ENCODE results near the gene SIX3.

SIX3 gene

GRCh38 chr2:44941551-44942234 is at the start of gene SIX3:
Gene SIX3, plus strand, starts transcription at chr2:44941702. Its CDS starts 403 bp downstream, at chr2:44942105.
- peak in 1 of 2 donors; percentile 26 for DNase-seq (ENCODE audit: low read depth in 1 of 2, low spot score in 1 of 2)

DNA sequence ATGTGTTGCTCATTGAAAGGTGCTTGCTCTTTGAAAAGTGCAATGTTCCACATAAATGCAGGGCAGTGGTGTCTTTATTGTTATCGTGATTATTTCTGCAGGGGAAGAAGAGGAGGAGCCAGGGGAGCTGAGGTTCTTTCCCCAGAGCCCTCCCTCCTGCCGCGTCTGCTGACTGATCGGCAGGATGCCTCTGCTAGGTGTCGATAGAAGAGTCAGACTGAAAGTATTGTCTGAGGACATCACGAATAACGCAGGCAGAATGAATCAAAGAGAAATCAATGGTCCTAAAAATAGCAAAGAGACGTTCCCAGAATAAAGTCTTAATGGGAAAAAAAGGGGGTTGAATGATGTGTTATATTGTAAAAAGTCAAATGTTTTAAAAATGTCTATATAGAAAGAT is 47.4 kb upstream of the SIX3 start:
- DNase-seq (ENCODE audit: low read depth in 1 of 2, low spot score in 1 of 2), result no peak

DNA sequence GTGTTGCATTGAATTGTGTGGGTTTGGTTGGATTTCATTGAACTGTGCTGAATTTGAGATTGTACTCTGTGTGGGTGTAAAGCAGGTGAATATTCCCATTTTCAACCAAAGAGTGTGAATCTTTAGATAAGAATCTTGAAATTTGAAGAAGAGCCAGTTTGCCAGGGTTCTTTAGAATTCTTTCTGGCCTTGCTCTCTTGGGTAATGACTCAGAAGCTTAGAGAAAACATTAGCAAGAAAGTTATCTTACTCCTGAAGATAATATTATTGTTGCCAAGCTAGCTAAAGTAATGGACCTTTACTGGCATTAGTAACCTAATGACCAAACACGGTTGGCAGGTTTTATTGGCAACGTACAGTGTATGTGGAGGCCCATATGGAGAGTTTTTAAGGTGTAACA is 46.4 kb upstream of the SIX3 start:
- DNase-seq (ENCODE audit: low read depth in 1 of 2, low spot score in 1 of 2), result no peak

DNA sequence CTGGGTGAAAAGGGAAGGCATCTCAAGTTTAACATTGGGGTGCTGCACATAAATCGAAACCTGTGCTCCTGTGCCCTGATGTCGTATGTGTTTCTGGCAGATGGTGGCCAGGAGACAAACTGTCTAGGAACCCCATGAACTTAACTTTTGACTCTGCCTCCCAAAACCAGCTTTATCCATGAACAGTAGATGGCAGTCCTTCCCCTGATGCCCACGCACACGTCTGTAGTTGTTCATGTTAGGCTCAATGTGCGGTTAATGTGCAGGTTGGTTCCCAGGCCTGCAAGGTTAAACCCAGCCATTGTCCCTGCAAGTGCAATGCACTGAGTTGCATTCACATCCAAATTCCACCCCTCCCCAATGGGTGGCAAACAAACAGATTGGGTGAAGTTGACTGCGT is 44.1 kb upstream of the SIX3 start:
- DNase-seq (ENCODE audit: low read depth in 1 of 2, low spot score in 1 of 2), result no peak

DNA sequence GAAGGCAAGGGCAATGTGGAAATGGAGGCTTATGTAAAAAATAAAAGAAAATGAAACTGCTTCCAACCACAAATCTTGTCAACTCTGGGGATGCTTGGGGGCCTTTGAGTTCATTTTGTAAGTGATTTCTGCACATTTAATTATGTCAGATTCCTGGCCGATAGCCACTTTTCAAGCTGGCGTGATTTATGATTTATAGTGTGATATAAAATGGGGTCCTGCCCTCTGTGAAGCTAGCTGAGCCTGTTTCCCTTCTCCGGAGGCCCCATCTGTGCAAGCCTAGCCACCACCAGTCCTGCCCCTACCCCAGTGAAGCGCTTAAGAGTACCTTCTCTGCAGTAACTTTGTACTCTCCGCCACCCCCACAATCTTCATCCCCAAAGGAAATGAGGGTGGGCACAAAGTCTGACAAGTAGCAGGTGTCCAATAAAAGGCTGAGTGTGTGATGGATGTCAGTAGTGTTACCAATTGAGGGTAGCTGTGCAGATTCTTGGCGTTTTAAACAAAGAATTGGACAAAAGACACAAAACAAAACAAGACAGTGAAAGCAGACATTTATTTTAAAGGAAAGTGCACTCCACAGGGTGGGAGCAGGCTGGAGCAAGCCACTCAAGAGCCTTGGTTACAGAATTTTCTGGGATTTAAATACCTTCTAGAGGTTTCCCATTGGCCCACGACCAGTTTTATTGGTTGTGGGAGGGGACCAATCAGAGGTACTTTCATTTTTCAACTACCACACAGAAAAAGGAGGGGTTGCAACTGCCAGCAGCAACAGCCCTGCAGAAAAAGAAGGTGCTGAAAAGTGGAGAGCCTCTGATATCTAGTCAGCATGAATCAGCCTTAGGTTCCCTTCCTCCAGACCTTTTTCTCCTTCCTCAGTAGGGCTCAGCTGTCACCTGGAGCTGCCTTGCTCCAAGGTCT is 39.0 kb upstream of the SIX3 start:
- no peak for DNase-seq (ENCODE audit: low read depth in 1 of 2, low spot score in 1 of 2)

DNA sequence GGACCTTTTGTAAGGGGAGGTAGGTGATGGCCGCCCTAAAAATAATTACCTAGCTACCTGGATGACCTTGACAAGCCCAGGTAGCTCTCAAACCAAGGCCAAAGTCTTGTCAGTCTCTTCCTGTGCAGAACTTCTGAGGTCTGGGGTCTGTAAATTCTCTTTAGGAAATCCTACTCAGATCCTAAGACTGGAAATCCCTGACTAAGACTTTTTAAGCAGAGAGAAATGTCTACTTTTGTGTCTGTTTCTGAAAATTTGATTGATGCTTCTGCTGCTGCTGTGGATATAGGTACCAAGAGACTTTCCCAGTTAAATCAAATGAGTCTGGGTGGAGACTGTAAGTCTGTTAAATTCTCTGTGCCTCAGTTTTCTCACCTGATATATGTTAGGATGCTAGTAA is 36.9 kb upstream of the SIX3 start:
- no peak for DNase-seq (ENCODE audit: low read depth in 1 of 2, low spot score in 1 of 2)

GRCh38 chr2:44906972-44907371 is 34.5 kb upstream of the SIX3 start:
- no peak for DNase-seq (ENCODE audit: low read depth in 1 of 2, low spot score in 1 of 2)

- no peak for DNase-seq (ENCODE audit: low read depth in 1 of 2, low spot score in 1 of 2)
Observed at GRCh38 chr2:44909831-44910230, 31.7 kb upstream of the SIX3 start.

DNA sequence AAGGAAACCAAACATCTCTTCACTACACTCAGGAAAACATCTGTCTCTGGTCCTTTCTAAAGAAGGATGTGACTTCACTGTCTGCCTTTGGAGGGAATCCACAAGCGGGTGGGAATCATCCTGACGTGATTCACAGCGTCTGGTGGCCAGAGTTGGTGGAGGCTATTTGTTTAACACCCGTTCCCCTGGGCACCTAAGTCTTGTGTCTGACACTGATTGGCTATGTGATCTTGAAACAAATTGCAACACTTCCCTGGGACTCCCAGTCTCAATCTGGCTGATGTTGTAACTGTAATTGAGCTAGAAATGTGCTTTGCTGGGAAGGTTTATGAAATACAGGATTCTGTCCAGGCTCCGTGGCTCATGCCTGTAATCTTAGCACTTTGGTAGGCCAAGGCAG is 28.8 kb upstream of the SIX3 start:
- DNase-seq (ENCODE audit: low read depth in 1 of 2, low spot score in 1 of 2), result no peak

- no peak for DNase-seq (ENCODE audit: low read depth in 1 of 2, low spot score in 1 of 2)
Observed at GRCh38 chr2:44916291-44916690, 25.2 kb upstream of the SIX3 start.

- DNase-seq (ENCODE audit: low read depth in 1 of 2, low spot score in 1 of 2), result no peak
Observed at GRCh38 chr2:44918095-44918775, 23.3 kb upstream of the SIX3 start.

DNA sequence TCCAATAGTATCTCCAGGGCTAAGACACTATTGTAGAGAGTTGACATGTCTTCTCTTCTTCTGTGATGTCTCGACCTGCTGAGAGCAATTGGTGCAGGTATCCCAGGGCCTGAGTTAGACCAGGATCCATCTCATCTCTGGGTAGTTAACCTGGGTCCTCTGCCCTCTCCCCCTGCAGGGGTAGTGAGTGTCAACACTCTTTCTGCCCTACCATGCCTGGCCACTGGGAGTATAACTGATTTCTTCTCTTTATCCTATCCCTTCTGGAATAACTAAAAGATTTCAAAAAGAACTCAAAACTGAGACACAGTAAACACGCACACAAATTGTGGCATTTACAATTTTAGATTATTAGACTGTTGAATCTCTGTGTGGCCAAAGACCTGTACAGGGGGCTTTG is 20.8 kb upstream of the SIX3 start:
- no peak for DNase-seq (ENCODE audit: low read depth in 1 of 2, low spot score in 1 of 2)

GRCh38 chr2:44922776-44923175 is 18.7 kb upstream of the SIX3 start:
- DNase-seq (ENCODE audit: low read depth in 1 of 2, low spot score in 1 of 2), result no peak

DNA sequence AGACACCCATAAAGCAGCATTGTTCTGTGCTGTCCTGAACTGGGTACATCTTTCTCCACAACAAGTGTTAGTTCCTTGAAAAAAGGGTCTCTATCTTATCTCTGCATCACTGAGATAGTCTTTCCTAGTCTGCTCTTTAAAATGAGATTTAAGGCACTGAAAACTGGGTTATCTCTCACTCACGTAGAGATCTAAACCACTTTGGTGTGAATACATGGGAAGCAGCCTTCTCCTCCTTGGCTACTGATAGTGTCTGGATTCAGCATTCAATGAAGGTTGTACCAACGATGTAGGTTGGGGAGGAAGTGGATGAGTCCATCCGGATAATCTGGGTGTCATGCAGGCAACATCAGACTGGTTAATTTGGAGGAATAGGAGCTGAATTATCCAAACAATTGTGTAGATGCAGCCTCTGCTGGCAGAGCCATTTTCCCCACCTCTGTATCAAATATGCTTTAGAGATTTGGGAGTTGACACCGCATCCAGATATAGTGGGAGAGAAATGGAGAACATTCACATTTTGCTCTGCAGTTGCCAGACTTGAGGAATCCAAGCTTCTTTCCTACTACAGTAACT is 15.9 kb upstream of the SIX3 start:
- no peak for DNase-seq (ENCODE audit: low read depth in 1 of 2, low spot score in 1 of 2)

- no peak for DNase-seq (ENCODE audit: low read depth in 1 of 2, low spot score in 1 of 2)
Observed at GRCh38 chr2:44926957-44927356, 14.5 kb upstream of the SIX3 start.

GRCh38 chr2:44927985-44928482 is 13.5 kb upstream of the SIX3 start:
- DNase-seq (ENCODE audit: low read depth in 1 of 2, low spot score in 1 of 2), result no peak

DNA sequence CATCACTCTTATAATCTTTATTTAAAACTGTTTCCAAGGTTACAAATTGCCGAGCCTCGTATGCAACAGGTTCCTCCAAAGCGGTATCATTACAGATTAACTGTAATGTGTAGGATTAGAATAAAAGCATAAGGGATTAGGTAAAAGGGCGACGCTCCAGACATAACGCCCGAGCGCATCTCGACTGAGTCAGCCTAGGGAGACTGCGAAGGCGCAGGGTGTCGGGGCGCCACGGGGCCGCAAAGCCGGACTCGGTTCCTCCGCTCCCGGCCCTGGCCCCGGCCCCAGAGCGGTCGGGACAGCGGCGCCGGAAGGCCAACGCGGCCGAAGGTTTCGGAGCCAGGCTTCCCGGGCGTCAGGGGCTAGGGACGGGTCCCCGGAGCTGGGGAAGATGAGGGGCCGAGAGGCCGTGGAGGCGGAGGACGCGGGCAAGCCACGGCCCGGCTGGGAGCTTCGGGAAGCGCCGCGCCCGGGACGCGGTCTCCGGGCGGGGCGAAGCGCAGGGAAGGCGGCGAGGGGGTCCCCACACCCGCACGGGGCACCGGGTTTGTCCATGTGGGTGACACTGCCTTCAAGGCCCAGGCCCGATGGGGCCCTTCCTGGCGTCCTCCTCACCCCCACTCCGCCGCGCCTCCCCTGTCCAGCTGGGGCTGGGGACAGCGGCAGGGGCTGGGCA is 12.9 kb upstream of the SIX3 start:
- no peak for DNase-seq (ENCODE audit: low read depth in 1 of 2, low spot score in 1 of 2)

- DNase-seq (ENCODE audit: low read depth in 1 of 2, low spot score in 1 of 2), result no peak
Observed at GRCh38 chr2:44929159-44929734, 12.3 kb upstream of the SIX3 start.

- no peak for DNase-seq (ENCODE audit: low read depth in 1 of 2, low spot score in 1 of 2)
Observed at GRCh38 chr2:44929735-44930273, 11.7 kb upstream of the SIX3 start.

All from activated CD4-positive, alpha-beta T cell treated with anti-CD3 and anti-CD28 coated beads, Interleukin-2, amount 50 U/mL, for 24 hours (primary cell).